Trophoblast cell (in vitro differentiated cells and primary cell): Measurements from ENCODE around the gene GPRASP1.
"Not testable (repeated sequence)": the region's sequence is repeated elsewhere in the genome, so short reads cannot be mapped to it uniquely, and the experiment has no call there.

ENCODE experiments used
- DNase-seq, 2 donors: peaks; one replicate each; pipeline ENCODE4 v3.0.0-alpha.2; 2016
- H2AFZ ChIP-seq: 2 replicates; pipeline ENCODE4 v1.6.1; 2013; ENCODE audit warnings: low read length, moderate library complexity, mild to moderate bottlenecking; ENCODE audit not compliant: insufficient read depth, poor library complexity
- H2AK5ac ChIP-seq: 2 replicates; pipeline ENCODE4 v1.6.1; 2013; ENCODE audit warnings: mild to moderate bottlenecking, low read length
- H2BK120ac ChIP-seq: 2 replicates; pipeline ENCODE4 v1.6.1; 2013; ENCODE audit warnings: low read length, mild to moderate bottlenecking, moderate library complexity; ENCODE audit not compliant: insufficient read depth, poor library complexity
- H2BK12ac ChIP-seq: 2 replicates; pipeline ENCODE4 v1.6.1; 2013; ENCODE audit warnings: mild to moderate bottlenecking, low read length, moderate library complexity
- H2BK5ac ChIP-seq: 2 replicates; pipeline ENCODE4 v1.6.1; 2013; ENCODE audit warnings: low read length, low read depth, moderate library complexity, mild to moderate bottlenecking; ENCODE audit not compliant: poor library complexity
- H3K14ac ChIP-seq: 2 replicates; pipeline ENCODE4 v1.6.1; 2013; ENCODE audit warnings: mild to moderate bottlenecking, low read length
- H3K18ac ChIP-seq: 2 replicates; pipeline ENCODE4 v1.6.1; 2013; ENCODE audit warnings: mild to moderate bottlenecking, low read length
- H3K23ac ChIP-seq: 2 replicates; pipeline ENCODE4 v1.6.1; 2013; ENCODE audit warnings: low read length
- H3K27ac ChIP-seq: 2 replicates; pipeline ENCODE4 v1.5.1; 2013; ENCODE audit warnings: low read depth, mild to moderate bottlenecking, inconsistent platforms, low read length, moderate library complexity
- H3K27me3 ChIP-seq: 2 replicates; pipeline ENCODE4 v1.6.1; 2013; ENCODE audit warnings: inconsistent platforms, mild to moderate bottlenecking, low read length, moderate library complexity; ENCODE audit not compliant: insufficient read depth
- H3K36me3 ChIP-seq, 2 experiments: 1 replicate in 1 of 2; 2 replicates in 1 of 2; pipeline ENCODE4 v1.6.1; 2013; ENCODE audit warnings: low read length in 2 of 2, mild to moderate bottlenecking in 2 of 2, moderate library complexity in 1 of 2; ENCODE audit not compliant: insufficient read depth in 2 of 2, control insufficient read depth in 1 of 2
- H3K4ac ChIP-seq: 2 replicates; pipeline ENCODE4 v1.6.1; 2013; ENCODE audit warnings: low read depth, mild to moderate bottlenecking, low read length, moderate library complexity
- H3K4me1 ChIP-seq, 2 experiments: 1 replicate in 1 of 2; 2 replicates in 1 of 2; pipeline ENCODE4 v1.6.1; 2013; ENCODE audit warnings: low read length in 2 of 2, mild to moderate bottlenecking in 2 of 2, moderate library complexity in 1 of 2; ENCODE audit not compliant: insufficient read depth in 2 of 2, control insufficient read depth in 1 of 2
- H3K4me2 ChIP-seq: 2 replicates; pipeline ENCODE4 v1.6.1; 2013; ENCODE audit warnings: inconsistent platforms, mild to moderate bottlenecking, low read length, moderate library complexity
- H3K4me3 ChIP-seq: 2 replicates; pipeline ENCODE4 v1.5.1; 2013; ENCODE audit warnings: mild to moderate bottlenecking, low read depth, low read length, inconsistent platforms
- H3K79me1 ChIP-seq: one replicate; pipeline ENCODE4 v1.6.1; 2013; ENCODE audit warnings: low read length
- H3K79me2 ChIP-seq: 2 replicates; pipeline ENCODE4 v1.6.1; 2013; ENCODE audit warnings: low read length, mild to moderate bottlenecking; ENCODE audit not compliant: control insufficient read depth, insufficient read depth, poor library complexity
- H3K9ac ChIP-seq: 2 replicates; pipeline ENCODE4 v1.6.1; 2013; ENCODE audit warnings: mild to moderate bottlenecking, low read length
- H3K9me3 ChIP-seq: 2 replicates; pipeline ENCODE4 v1.6.1; 2013; ENCODE audit warnings: low read depth, mild to moderate bottlenecking, control low read depth, inconsistent platforms, low read length; ENCODE audit not compliant: insufficient read depth
- H4K12ac ChIP-seq: 2 replicates; pipeline ENCODE4 v1.6.1; 2013; ENCODE audit warnings: low read depth, mild to moderate bottlenecking, low read length, moderate library complexity
- H4K8ac ChIP-seq: 2 replicates; pipeline ENCODE4 v1.6.1; 2013; ENCODE audit warnings: low read depth, mild to moderate bottlenecking, low read length, moderate library complexity
- H4K91ac ChIP-seq: one replicate; pipeline ENCODE4 v1.6.1; 2013; ENCODE audit warnings: low read depth, mild to moderate bottlenecking, low read length, moderate library complexity
- WGBS: extraction: QIAGEN DNeasy Blood & Tissue Kit; methylation state at CpG from one replicate; pipeline ENCODE4 v1.1.7; 2013; ENCODE audit warnings: missing lambda C conversion rate; ENCODE audit not compliant: insufficient read length, insufficient coverage; ENCODE audit errors: extremely low coverage; 5-methylcytosine and 5-hydroxymethylcytosine counted together

The GPRASP1 gene

GRCh38 chrX:102663820-102664219 is 12.5 kb downstream of the GPRASP1 start:
- not testable (repeated sequence) for H3K9ac ChIP-seq, H3K79me2 ChIP-seq, H2BK5ac ChIP-seq, H4K12ac ChIP-seq, H4K8ac ChIP-seq, H3K27ac ChIP-seq, H3K18ac ChIP-seq, H4K91ac ChIP-seq, H3K36me3 ChIP-seq, H3K4me2 ChIP-seq, H3K23ac ChIP-seq, H3K4me3 ChIP-seq, H3K4ac ChIP-seq, H3K4me1 ChIP-seq, H3K9me3 ChIP-seq, H3K79me1 ChIP-seq, H2AFZ ChIP-seq, H2AK5ac ChIP-seq, H2BK12ac ChIP-seq, DNase-seq, H3K14ac ChIP-seq, H2BK120ac ChIP-seq, H3K27me3 ChIP-seq
- no CpG with 5 or more reads among the region's 4 CpGs for WGBS

GRCh38 chrX:102667034-102667433 is 15.8 kb downstream of the GPRASP1 start:
- not testable (repeated sequence) for DNase-seq, H4K8ac ChIP-seq, H3K18ac ChIP-seq, H3K14ac ChIP-seq, H2BK12ac ChIP-seq, H3K4ac ChIP-seq, H4K12ac ChIP-seq, H3K4me1 ChIP-seq, H3K23ac ChIP-seq, H2BK120ac ChIP-seq, H3K4me3 ChIP-seq, H3K9ac ChIP-seq, H3K79me2 ChIP-seq, H2BK5ac ChIP-seq, H3K36me3 ChIP-seq, H3K27me3 ChIP-seq, H3K9me3 ChIP-seq, H3K4me2 ChIP-seq, H3K79me1 ChIP-seq, H2AFZ ChIP-seq, H3K27ac ChIP-seq, H2AK5ac ChIP-seq, H4K91ac ChIP-seq
- no CpG with 5 or more reads among the region's 1 CpG for WGBS

DNA sequence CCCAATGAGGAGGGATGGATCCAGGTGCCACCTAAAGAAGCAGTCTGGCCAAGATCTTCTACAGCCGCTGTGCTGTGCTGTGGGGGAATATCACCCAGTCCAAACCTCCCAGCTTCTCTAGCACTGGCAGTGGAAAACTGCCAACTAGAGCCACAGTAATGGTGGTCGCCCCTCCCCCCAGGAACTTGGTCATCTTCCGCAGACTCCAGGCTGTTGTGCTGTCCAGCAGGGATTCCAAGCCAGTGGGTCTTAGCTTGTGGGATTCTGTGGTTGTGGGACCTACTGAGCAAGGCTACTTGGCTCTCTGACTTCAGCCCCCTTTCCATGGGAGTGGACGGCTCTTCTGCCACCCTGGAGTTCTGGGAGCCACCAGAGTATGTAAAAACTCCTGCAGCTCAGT is 18.2 kb downstream of the GPRASP1 start:
- Histone ChIP-seq H3K14ac (no peak overlapping the region), H3K4ac (no peak overlapping the region), H2BK5ac (no peak overlapping the region), H3K18ac (no peak overlapping the region), H2BK120ac (no peak overlapping the region), H3K79me1 (no peaks in the 10 kb centered on the region), H2BK12ac (no peak overlapping the region), H3K9ac (no peak overlapping the region), H4K8ac (no peak overlapping the region), H3K9me3 (no peaks in the 10 kb centered on the region), H3K79me2 (no peaks in the 10 kb centered on the region), H3K23ac (no peak overlapping the region), H2AFZ (no peak overlapping the region), H3K4me1 (no peaks in the 10 kb centered on the region), H3K27me3 (no peaks in the 10 kb centered on the region), H3K27ac (no peak overlapping the region), H3K4me2 (no peak overlapping the region), H3K36me3 (no peaks in the 10 kb centered on the region), H4K12ac (no peak overlapping the region), H4K91ac (no peak overlapping the region), H3K4me3 (no peak overlapping the region), H2AK5ac (no peak overlapping the region)
- WGBS: no CpG with 5 or more reads among the region's 4 CpGs
- no peak for DNase-seq

DNA sequence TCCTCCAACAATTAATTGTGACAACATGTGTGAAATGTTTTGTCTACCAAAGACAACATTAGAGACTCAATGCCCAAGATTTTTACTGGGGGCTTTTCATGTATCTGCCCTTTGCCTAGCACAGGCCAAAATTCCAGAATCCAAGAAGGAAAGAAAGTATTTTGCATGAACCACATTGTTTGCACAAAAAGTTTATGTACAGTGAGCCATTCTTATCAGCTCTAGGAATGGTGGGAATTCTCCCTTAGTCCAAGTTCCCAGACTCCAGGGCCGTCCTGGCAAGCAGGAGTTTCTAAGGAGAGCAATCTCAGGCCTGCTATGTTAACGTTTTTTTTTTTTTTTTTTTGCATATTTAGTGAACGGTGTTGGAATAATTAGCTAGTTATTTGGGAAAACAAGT is 21.6 kb downstream of the GPRASP1 start:
- peak; percentile 7 to 40 for DNase-seq
- Histone ChIP-seq H3K4me1 (no peaks in the 10 kb centered on the region), H4K8ac (no peak overlapping the region), H2BK12ac (no peak overlapping the region), H3K18ac (no peak overlapping the region), H3K14ac (no peak overlapping the region), H3K4ac (no peak overlapping the region), H2AK5ac (no peak overlapping the region), H3K27ac (no peak overlapping the region), H4K91ac (no peak overlapping the region), H3K36me3 (no peaks in the 10 kb centered on the region), H3K23ac (no peak overlapping the region), H3K27me3 (no peaks in the 10 kb centered on the region), H3K9me3 (no peaks in the 10 kb centered on the region), H2AFZ (no peak overlapping the region), H3K9ac (no peak overlapping the region), H3K79me1 (no peaks in the 10 kb centered on the region), H2BK5ac (no peak overlapping the region), H4K12ac (no peak overlapping the region), H3K4me3 (no peak overlapping the region), H3K4me2 (no peak overlapping the region), H2BK120ac (no peak overlapping the region), H3K79me2 (no peaks in the 10 kb centered on the region)
- no CpG with 5 or more reads among the region's 3 CpGs for WGBS
